Stimulated activated CD4-positive, alpha-beta T cell treated with anti-CD3 and anti-CD28 coated beads, Interleukin-2, amount 100 ng/mL, for 24 hours (primary cell): ENCODE measurements around the gene GFY.
A peak's percentile ranks its signal among the peaks of the same experiment; 100 is the strongest.

Source experiments
- DNase-seq, 2 donors: peaks; one replicate each; pipeline ENCODE4 v3.0.0-alpha.2; 2020

The GFY gene

GRCh38 chr19:49425178-49425577 lies at the start of gene GFY:
Gene GFY (plus strand): TSS chr19:49425388. CDS start chr19:49426431, 1,043 bp downstream.
- no peak for DNase-seq

- no peak for DNase-seq
Observed at GRCh38 chr19:49378512-49378911, 46.7 kb upstream of the GFY start.

GRCh38 chr19:49380391-49380790 lies 44.8 kb upstream of the GFY start:
- DNase-seq = no peak

- no peak for DNase-seq
Observed at GRCh38 chr19:49382639-49383038, 42.5 kb upstream of the GFY start.

- DNase-seq = no peak
Observed at GRCh38 chr19:49383599-49383998, 41.6 kb upstream of the GFY start.

- DNase-seq = peak; percentile 76 to 91
Observed at GRCh38 chr19:49387936-49388372, 37.2 kb upstream of the GFY start, which contains the start of gene KASH5. Gene KASH5 (plus strand): TSS chr19:49388249. CDS start chr19:49390884, 2,635 bp downstream.

GRCh38 chr19:49389406-49389805 lies 35.8 kb upstream of the GFY start:
- no peak for DNase-seq

GRCh38 chr19:49390131-49390928 lies 34.9 kb upstream of the GFY start:
- DNase-seq = no peak

- no peak for DNase-seq
Observed at GRCh38 chr19:49390929-49391359, 34.2 kb upstream of the GFY start.

- DNase-seq = peak; percentile 81 to 83
Observed at GRCh38 chr19:49391581-49392399, 33.4 kb upstream of the GFY start.

GRCh38 chr19:49393881-49394280 lies 31.3 kb upstream of the GFY start:
- DNase-seq = no peak

- no peak for DNase-seq
Observed at GRCh38 chr19:49395581-49396407, 29.4 kb upstream of the GFY start.

- DNase-seq = no peak
Observed at GRCh38 chr19:49396738-49397505, 28.3 kb upstream of the GFY start.

GRCh38 chr19:49398001-49398615 lies 27.1 kb upstream of the GFY start:
- no peak for DNase-seq

GRCh38 chr19:49398931-49399330 lies 26.3 kb upstream of the GFY start:
- DNase-seq = no peak

- no peak for DNase-seq
Observed at GRCh38 chr19:49400029-49400428, 25.2 kb upstream of the GFY start.

- no peak for DNase-seq
Observed at GRCh38 chr19:49403404-49404187, 21.6 kb upstream of the GFY start.

- DNase-seq = no peak
Observed at GRCh38 chr19:49407079-49407478, 18.1 kb upstream of the GFY start.

- DNase-seq = no peak
Observed at GRCh38 chr19:49407482-49408015, 17.6 kb upstream of the GFY start.

GRCh38 chr19:49408816-49409440 lies 16.3 kb upstream of the GFY start:
- DNase-seq = no peak
